HFF-Myc (cell line): ENCODE results near the gene BEND4.

ENCODE experiments used
- DNase-seq: peaks from one replicate; pipeline ENCODE4 v3.0.0-alpha.2; 2011; ENCODE audit warnings: low read depth; ENCODE audit errors: extremely low read depth
- H3K4me3 ChIP-seq: replicated peaks from 2 replicates; pipeline ENCODE4 v1.5.1; 2011; ENCODE audit warnings: low read depth, mild to moderate bottlenecking, control low read depth, low read length
- CTCF ChIP-seq: IDR thresholded peaks from 2 replicates; pipeline ENCODE4 v1.5.1; 2012; ENCODE audit warnings: mild to moderate bottlenecking, low read depth, low read length, control low read depth; ENCODE audit errors: missing control alignments

Gene BEND4

GRCh38 chr4:42142591-42142990 is 9.9 kb downstream of the BEND4 start:
- no peak overlapping the region for H3K4me3 ChIP-seq
- TF ChIP-seq CTCF, result no peak
- no peak for DNase-seq

GRCh38 chr4:42136371-42136770 is 16.1 kb downstream of the BEND4 start:
- no peak for DNase-seq
- no peak overlapping the region for H3K4me3 ChIP-seq
- TF ChIP-seq CTCF, result no peak

- DNase-seq, result no peak
- no peak overlapping the region for H3K4me3 ChIP-seq
These were observed 19.4 kb downstream of the BEND4 start for GRCh38 chr4:42133006-42133405.

GRCh38 chr4:42132099-42132498 is 20.4 kb downstream of the BEND4 start:
- no peak for DNase-seq

More at GRCh38 chr4:42133006-42133405, 19.4 kb downstream of the BEND4 start:
- no peak for TF ChIP-seq CTCF

GRCh38 chr4:42123071-42123644 is 29.3 kb downstream of the BEND4 start:
- DNase-seq, result no peak
- no peak for TF ChIP-seq CTCF

More at GRCh38 chr4:42132099-42132498, 20.4 kb downstream of the BEND4 start:
- no peak for TF ChIP-seq CTCF
- no peak overlapping the region for H3K4me3 ChIP-seq

GRCh38 chr4:42122237-42122636 is 30.2 kb downstream of the BEND4 start:
- H3K4me3 ChIP-seq, result no peak overlapping the region
- no peak for TF ChIP-seq CTCF
- no peak for DNase-seq

More at GRCh38 chr4:42123071-42123644, 29.3 kb downstream of the BEND4 start:
- no peak overlapping the region for H3K4me3 ChIP-seq

GRCh38 chr4:42119886-42120285 is 32.6 kb downstream of the BEND4 start:
- H3K4me3 ChIP-seq, result no peak overlapping the region
- no peak for DNase-seq

More at GRCh38 chr4:42119886-42120285, 32.6 kb downstream of the BEND4 start:
- no peak for TF ChIP-seq CTCF
